ENCODE results near the gene LYL1. TPM values are rescaled to one million over a fixed set of nuclear protein-coding genes. Genes with fewer than 3 reads are reported as not detected.
A peak's percentile ranks its signal among the peaks of the same experiment; 100 is the strongest.

LYL1 gene
- total and polyA plus RNA-seq, 8 donors, result 5.3 to 32.9 (median 9.9) TPM

- intact Hi-C loops (cut with DNase I), result no loop called here
- Histone ChIP-seq H3K4me3 (no peak overlapping the region), H3K9me3 (no peaks in the 10 kb centered on the region), H3K4me1 (peaks cover 0 to 33% of the 10 kb centered on the region in 2 donors), H3K27ac (peak overlapping the region in 1 of 2 donors; percentile 41), H3K27me3 (no peaks in the 10 kb centered on the region), H3K36me3 (peaks cover 0 to 63% of the 10 kb centered on the region in 2 donors)
- TF ChIP-seq CTCF (IDR thresholded peaks at IDR 0.05), result no peak
- no peak for ATAC-seq
- no peak for DNase-seq
Observed at GRCh38 chr19:13138916-13139198, 36.2 kb upstream of the LYL1 start.

- H3K9me3 ChIP-seq, result no peaks in the 10 kb centered on the region
- no peak for TF ChIP-seq CTCF (IDR thresholded peaks at IDR 0.05)
- no peak overlapping the region for H3K27ac ChIP-seq
- no peak for DNase-seq
- H3K4me3 ChIP-seq, result no peak overlapping the region
- no peak for ATAC-seq
- no peaks in the 10 kb centered on the region for H3K27me3 ChIP-seq
- peaks cover 0 to 31% of the 10 kb centered on the region in 2 donors for H3K4me1 ChIP-seq
- peaks cover 0 to 61% of the 10 kb centered on the region in 2 donors for H3K36me3 ChIP-seq
- intact Hi-C loops (cut with DNase I), result no loop called here
Observed at GRCh38 chr19:13138171-13138915, 35.7 kb upstream of the LYL1 start.

GRCh38 chr19:13137290-13137794 is 34.7 kb upstream of the LYL1 start:
- Histone ChIP-seq H3K27me3 (no peaks in the 10 kb centered on the region), H3K9me3 (no peaks in the 10 kb centered on the region), H3K36me3 (peaks cover 0 to 57% of the 10 kb centered on the region in 2 donors), H3K4me3 (no peak overlapping the region), H3K27ac (no peak overlapping the region), H3K4me1 (peaks cover 0 to 29% of the 10 kb centered on the region in 2 donors)
- ATAC-seq, result no peak
- DNase-seq, result no peak
- intact Hi-C loops (cut with DNase I), result no loop called here
- TF ChIP-seq CTCF (IDR thresholded peaks at IDR 0.05), result no peak

- Histone ChIP-seq H3K4me1 (peaks cover 0 to 29% of the 10 kb centered on the region in 2 donors), H3K27me3 (no peaks in the 10 kb centered on the region), H3K9me3 (no peaks in the 10 kb centered on the region), H3K4me3 (no peak overlapping the region), H3K36me3 (peaks cover 0 to 55% of the 10 kb centered on the region in 2 donors), H3K27ac (peak overlapping the region; percentile 36 to 73)
- intact Hi-C loops (cut with DNase I), result no loop called here
- no peak for TF ChIP-seq CTCF (IDR thresholded peaks at IDR 0.05)
- DNase-seq (no peak), ATAC-seq (no peak)
Observed at GRCh38 chr19:13135068-13136062, 32.7 kb upstream of the LYL1 start.

- Histone ChIP-seq H3K9me3 (no peaks in the 10 kb centered on the region), H3K27ac (peak overlapping the region; percentile 63 to 73), H3K36me3 (peaks cover 0 to 47% of the 10 kb centered on the region in 2 donors), H3K4me1 (peaks cover 0 to 29% of the 10 kb centered on the region in 2 donors), H3K27me3 (no peaks in the 10 kb centered on the region), H3K4me3 (no peak overlapping the region)
- ATAC-seq (peak; percentile 93), DNase-seq (peak in 1 of 4 donors; percentile 71)
- intact Hi-C loops (cut with DNase I), result no loop called here
- TF ChIP-seq CTCF (IDR thresholded peaks at IDR 0.05), result no peak
Observed at GRCh38 chr19:13134626-13135025, 32.0 kb upstream of the LYL1 start.

Measured in left lung (tissue), 10 donors.